NCI-H748 (cell line): ENCODE data around the gene RWDD2A.

Experiments
- DNase-seq: peaks from one replicate; lab custom pipeline; 2025; ENCODE audit not compliant: unreplicated experiment; lab: John Stamatoyannopoulos, UW

The RWDD2A gene

GRCh38 chr6:83198486-83199172 lies 5.5 kb downstream of the RWDD2A start:
- no peak for DNase-seq

GRCh38 chr6:83199173-83199862 lies 6.2 kb downstream of the RWDD2A start:
- DNase-seq: no peak

GRCh38 chr6:83199863-83200225 lies 6.7 kb downstream of the RWDD2A start:
- DNase-seq: no peak

GRCh38 chr6:83202031-83202430 lies 8.9 kb downstream of the RWDD2A start:
- DNase-seq: no peak

- peak; percentile 89 for DNase-seq
Measured at GRCh38 chr6:83215131-83216047, 22.2 kb downstream of the RWDD2A start.

- DNase-seq: no peak
Measured at GRCh38 chr6:83216806-83217205, 23.6 kb downstream of the RWDD2A start.

- no peak for DNase-seq
Measured at GRCh38 chr6:83218646-83219045, 25.5 kb downstream of the RWDD2A start.

GRCh38 chr6:83220121-83220520 lies 27.0 kb downstream of the RWDD2A start:
- no peak for DNase-seq

- no peak for DNase-seq
Measured at GRCh38 chr6:83221276-83221675, 28.1 kb downstream of the RWDD2A start.

GRCh38 chr6:83221889-83222479 lies 28.8 kb downstream of the RWDD2A start:
- peak; percentile 67 for DNase-seq

GRCh38 chr6:83226517-83226916 lies 33.4 kb downstream of the RWDD2A start:
- no peak for DNase-seq

GRCh38 chr6:83231146-83231545 lies 38.0 kb downstream of the RWDD2A start:
- DNase-seq: no peak

- no peak for DNase-seq
Measured at GRCh38 chr6:83247471-83247870, 54.3 kb downstream of the RWDD2A start.
